T-helper 1 cell (primary cell): ENCODE data around the gene SMPD3.
A peak's percentile ranks its signal among the peaks of the same experiment; 100 is the strongest.

Source experiments
- DNase-seq, 5 donors: peaks; one replicate each; pipeline ENCODE4 v3.0.0-alpha.2; 2012 to 2020

Gene SMPD3

GRCh38 chr16:68324780-68325357 is 123.4 kb downstream of the SMPD3 start:
- no peak for DNase-seq

GRCh38 chr16:68324336-68324735 is 124.0 kb downstream of the SMPD3 start:
- DNase-seq: no peak

GRCh38 chr16:68319185-68319908 is 129.0 kb downstream of the SMPD3 start:
- peak in 1 of 5 donors; percentile 28 for DNase-seq

DNA sequence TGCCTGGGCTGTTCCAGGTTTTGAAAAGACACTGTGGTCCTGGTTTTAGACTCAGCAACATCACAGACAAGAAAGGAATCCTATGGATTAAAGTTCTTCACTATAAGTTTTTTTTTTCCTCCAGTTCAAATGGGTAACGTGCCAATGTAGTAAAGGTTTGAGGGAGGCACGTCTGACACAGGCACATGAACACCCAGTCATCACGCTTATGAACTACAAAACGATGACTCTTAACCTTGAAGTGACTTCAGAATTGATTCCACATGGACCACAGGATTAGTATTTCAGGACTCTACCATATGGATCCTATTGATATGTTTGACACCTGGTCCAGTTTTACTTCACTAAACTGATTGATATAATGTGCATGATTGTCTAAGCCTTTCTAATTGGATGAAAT is 135.2 kb downstream of the SMPD3 start:
- no peak for DNase-seq

- peak; percentile 89 to 95 (median 90) for DNase-seq
Measured at GRCh38 chr16:68310774-68311511, 137.4 kb downstream of the SMPD3 start, which contains the start of the genes PRMT7 and SLC7A6OS. TSS of gene PRMT7 (plus strand) at chr16:68311019. CDS start at chr16:68315980, 4,961 bp downstream. TSS of gene SLC7A6OS (minus strand) at chr16:68310946. CDS start at chr16:68310926, 20 bp downstream.

DNA sequence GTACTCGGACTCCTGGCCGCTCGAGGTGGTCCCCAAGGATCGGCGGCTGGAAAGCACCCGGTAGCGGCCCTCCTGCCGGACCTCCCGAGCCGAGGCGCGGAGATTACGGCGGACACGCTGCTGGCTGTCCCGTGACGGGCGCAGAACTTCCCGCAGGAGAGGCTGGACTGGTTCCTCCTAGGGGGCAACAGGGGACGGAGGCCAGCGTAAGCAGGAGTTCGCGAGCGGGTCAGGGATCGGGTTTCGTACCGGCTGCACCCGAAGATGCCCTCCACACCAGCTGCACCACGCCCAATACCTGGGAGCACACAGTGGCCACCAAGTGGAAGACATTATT is 137.9 kb downstream of the SMPD3 start:
- DNase-seq: no peak

DNA sequence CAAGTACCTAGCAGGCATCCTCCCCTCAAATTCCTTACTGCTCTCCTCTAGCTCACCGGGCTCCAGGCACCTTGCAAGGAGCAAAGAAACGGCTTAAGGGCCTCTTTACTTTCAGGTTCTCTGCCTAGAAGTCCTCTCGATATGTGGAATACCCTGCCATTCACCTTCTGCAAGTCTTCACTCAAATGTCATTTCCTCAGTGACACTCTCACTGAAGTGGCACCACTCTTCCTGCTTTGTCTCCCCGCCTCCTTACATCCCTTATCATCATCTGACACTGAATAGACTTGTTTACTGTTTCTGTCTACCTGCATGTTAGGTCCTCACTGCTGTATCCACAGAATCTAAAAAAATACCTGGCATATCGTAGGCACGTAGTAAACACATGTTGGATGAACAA is 138.5 kb downstream of the SMPD3 start:
- peak in 1 of 5 donors; percentile 46 for DNase-seq
